Measurements from ENCODE around the gene MLANA.
A peak's percentile ranks its signal among the peaks of the same experiment; 100 is the strongest.

The MLANA gene

DNA sequence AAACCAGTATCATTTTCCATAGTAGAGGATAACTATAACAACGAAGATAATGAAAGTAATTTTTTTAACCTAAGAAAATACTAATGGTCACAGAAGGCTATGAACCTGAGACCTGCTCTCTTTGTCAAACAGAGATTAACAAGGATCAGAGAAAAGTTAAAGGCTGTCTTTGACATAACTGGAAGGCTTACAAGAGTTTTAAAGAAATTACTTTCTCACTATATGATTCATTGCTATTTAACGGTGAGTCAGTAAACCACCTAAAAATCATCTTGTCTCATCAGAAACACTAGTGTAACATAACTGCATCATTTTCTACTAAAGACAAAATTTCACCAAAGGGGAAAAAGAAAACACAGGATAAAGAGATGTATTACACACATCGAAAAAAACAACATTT lies 19.3 kb downstream of the MLANA start:
- DNase-seq, result peak; percentile 45

DNA sequence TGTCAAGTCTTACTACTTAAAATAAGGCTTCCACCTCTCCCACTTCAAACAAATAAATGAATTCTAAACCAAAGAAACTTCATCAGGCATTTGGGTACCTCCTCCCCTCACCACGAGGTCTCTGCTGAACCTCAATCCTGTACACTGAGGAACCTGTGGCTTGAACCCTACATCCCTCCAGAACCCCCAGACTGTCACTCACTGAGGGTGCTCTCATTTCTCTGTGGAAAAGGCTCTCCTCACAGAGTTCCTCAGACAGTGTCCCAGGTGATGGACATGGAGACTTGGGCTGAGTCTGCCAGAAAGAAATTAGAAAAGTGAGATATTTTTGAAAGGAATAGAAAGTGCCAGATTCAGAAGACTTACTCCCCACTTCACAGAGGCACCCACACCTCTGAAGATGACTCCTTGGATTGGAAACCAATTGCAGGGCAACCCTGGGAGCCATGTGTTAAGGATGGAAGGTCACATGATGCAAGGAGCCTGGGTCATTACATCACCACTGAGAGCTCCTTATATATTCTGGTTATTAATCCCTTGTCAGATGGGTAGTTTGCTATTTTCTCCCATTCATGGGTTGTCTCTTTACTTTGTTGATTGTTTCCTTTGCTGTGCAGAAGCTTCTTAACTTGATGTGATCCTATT lies 19.8 kb downstream of the MLANA start:
- peak; percentile 53 for DNase-seq

DNA sequence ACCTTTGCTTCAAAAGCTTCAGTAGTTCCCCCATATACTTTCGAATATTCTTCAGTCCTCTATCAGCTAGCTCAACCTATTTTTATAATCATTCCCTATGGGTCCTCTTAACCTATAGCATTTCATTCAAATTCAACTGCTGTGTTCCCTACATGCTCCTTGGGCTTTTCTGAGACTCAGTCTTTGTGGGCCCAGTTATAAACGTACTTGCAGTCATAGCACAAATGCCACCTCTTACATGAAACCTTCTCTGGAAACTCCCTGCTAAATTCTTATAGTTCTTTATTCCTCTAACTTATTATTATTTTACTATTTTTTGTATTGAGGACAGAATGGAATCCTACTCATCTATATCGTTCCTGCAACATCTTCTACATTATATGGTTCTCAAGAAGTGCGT lies 24.7 kb downstream of the MLANA start:
- DNase-seq, result no peak

DNA sequence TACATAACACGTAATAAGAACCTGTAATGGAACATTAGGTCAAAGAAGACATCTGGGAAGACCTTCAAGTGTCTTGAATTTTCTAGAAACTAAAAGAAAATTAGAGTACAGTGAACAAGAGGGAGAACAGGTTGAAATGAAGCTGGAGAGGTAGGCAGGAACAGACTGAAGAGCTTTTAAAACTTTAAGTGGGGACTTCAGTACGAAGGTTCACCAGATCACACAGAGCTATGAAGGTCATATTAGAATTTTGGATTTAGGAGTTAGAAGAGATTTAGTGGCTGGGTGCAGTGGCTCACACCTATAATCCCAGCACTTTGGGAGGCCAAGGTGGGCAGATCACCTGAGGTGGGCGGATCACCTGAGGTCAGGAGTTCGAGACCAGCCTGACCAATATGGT lies 26.6 kb downstream of the MLANA start:
- no peak for DNase-seq

DNA sequence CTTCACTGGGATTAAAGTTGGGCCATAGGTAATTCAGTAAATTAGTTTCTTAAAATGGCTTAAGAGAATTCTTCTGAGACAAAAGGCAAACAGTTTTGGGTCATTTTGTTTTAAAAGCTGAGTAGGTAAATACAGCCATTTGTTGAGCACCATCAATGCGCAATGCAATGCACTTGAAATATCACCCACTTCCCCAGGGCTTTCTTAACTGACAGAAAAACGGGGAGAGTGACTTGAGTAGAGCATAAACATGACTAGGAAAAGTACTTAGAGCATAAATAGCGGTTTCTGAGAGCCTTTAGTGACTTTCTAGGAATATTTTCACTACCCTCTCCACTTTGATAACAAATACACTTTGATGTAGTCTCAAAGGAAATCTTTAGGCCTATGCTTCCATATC lies 27.2 kb downstream of the MLANA start:
- DNase-seq, result no peak

DNA sequence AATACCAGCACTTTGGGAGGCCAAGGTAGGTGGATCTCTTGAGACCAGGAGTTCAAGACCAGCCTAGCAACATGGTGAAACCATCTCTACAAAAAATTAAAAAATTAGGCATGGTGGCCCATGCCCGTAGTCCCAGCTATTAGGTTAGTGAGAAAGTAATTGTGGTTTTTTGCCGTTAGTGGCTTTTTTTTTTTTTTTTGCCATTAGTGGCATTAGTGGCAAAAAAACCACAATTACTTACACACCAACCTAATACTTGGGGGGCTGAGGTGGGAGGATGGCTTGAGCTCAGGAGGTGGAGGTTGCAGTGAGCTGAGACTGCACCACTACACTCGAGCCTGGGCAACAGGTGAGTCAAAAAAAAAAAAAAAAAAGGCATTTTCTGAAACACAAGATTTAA lies 27.8 kb downstream of the MLANA start:
- DNase-seq, result no peak

DNA sequence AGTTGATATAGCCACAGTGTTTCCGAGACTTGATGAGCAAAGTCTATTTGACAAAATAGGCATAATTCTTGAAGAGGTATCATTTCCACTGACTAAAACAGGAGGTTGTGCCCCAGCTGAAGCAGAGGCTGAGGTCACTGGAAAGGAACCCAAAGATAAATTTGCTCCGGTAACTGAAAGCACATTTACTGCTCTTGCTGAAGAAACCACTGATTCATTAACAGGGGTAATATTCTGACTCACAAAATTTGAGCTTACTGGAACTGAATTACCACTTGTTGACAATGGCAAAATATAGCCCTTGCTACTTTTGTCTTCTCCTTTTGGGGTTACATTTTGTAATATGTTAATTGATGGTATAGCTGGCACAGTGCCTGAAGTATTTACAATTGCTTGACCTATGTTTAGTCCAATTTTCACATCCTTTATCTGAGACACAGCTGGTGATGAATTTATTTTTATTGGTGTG lies 30.2 kb downstream of the MLANA start:
- peak; percentile 68 for DNase-seq

DNA sequence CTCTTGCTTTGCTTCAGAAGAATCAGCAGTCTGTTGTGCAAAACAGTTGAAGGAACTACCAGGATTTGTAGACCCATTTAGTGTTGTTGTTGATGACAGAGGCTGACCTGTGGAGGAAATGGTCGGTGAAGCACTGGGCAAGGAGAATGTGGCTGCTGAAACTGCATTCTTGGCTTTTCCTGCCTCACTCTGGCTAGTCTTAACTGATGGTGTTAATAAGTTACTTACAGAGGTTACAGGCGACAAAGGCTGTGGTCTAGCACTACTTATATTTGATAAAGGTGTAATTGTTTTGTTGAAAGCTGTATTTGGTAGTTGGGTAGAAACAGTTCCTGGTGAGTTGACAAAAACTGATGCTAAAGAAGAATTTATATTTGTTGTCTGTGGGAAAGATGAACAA lies 31.5 kb downstream of the MLANA start:
- peak; percentile 23 for DNase-seq

DNA sequence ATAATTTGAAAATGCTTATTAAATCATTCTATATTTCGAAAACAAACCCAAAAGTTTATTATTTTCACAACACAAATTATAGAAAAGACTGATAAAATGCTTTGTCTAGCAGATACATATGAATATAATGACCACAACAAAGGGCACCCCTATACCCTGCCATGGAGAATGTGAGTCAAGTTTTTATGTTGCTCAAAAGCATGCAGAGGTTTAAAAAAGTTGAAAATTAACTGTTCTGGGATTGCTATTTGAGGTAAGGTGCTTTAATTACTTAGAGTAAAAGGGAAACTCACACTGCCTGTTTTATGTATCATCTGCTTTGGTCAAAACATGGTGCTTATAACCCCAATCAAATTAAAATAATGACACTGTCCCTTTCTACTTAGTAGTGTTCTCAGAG lies 41.0 kb downstream of the MLANA start:
- no peak for DNase-seq

DNA sequence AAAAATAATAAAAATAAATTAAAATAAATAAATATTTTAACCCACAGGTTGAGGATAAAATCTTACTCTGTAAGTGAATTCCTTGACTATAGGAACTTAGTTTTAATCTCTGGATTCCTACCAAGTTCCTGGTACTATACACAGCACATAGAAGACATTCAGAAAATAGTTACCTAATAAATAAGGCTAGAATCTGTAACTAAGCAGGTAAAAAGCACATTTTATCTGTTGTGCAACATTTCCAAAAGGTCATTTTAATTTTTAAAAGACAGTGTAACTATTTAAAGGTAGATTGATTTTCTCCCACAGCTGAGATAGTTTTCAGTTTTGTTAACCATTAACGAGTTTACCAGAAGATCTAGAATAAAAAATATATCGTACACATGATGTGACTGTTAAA lies 47.8 kb downstream of the MLANA start:
- DNase-seq, result no peak

DNA sequence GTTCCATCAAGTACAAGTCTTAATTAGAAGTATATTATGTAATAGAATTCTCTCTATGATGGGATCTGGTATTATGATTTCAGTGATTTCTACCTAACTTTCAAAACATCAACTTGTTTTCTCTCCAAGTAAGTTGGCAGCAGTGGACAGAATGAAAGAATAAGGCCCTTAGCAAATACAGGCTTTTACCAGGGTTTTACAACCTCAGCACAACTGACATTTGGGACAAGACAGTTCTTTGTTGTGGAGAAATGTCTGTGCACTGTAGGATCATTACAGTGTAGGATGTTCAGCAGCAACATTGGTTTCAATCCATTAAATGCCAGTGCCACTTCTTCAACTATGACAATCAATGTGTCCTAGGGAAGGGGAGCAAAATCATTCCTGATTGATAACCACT lies 48.8 kb downstream of the MLANA start:
- no peak for DNase-seq

DNA sequence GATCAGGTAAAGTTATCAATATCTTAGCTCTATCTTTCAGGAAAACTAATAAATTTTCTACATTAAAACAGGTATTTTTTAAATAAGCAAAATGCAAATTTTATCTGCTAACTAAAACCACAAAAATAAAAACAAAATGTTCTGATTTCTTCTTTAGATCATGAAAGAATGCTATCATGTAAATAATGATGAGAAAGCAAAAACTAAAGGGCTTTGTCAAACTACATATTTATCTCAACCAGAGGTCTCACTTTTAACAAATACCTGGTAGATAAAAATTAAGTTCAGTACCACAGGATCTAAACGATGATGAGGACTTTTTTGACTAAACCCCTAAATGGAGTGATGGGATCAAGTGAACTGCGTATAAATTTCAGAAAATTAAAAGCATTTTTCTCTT lies 50.5 kb downstream of the MLANA start:
- DNase-seq, result no peak

DNA sequence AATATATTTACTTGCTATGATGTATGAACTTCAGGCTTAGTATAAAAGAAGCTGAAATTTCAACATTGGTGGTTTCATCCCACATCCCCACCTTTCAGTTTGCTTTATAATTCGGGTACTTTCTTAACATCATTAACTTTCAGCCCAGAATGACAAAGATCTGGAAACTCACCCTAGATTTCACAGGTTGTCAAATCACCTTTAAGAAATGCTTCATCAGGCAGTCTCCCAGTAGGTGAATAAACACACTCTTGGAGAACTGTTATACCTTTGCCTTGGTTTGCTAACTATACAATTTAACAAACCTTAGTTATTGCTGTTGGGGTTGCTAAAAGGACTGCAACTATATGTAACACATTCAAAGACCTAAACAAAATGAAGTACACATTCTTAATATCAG lies 54.4 kb downstream of the MLANA start:
- DNase-seq, result peak; percentile 37

DNA sequence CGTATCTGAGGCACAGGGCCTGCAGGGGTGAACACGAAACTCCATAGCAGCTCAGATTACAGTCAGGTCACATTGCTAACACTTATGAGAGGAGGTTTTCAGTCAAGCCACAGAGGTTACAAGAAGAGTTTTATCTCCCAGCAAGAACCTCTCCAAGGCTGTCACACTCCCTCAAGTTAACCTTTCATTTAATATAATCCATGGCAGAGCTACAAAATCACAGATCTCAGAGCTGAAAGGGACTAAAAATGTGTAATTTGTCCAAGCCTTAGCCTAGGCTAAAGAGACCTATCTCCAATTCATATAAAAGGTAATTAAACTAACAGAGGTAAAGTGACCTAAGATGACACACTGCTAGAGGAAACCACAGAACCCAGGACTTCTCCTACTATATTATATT lies 57.2 kb downstream of the MLANA start:
- DNase-seq, result peak; percentile 13

DNA sequence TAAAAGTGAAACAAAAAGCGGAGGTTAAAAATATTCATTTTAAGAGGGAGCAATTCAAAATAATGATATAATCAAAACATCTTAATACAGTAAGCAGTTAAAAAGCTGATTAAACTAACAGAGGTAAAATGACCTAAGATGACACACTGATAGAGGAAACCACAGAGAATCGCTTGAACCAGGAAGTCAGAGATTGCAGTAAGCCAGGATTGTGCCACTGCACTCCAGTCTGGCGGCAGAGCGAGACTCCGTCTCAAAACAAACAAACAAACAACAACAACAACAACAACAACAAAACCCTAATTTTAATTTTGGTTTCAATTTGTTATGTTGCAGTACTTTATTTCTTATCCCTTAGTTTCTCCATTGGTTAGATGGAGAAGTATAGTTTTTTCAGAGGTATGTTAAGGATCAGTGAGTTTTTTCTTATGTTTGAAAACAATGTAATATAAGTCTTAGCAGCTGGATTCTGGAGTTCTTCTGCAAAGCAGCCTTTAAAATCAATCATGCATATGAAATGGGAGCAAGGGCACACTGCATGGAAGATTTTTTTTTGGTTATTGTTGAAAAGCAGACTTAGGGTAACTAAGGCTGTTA lies 58.5 kb downstream of the MLANA start:
- peak; percentile 53 for DNase-seq

DNA sequence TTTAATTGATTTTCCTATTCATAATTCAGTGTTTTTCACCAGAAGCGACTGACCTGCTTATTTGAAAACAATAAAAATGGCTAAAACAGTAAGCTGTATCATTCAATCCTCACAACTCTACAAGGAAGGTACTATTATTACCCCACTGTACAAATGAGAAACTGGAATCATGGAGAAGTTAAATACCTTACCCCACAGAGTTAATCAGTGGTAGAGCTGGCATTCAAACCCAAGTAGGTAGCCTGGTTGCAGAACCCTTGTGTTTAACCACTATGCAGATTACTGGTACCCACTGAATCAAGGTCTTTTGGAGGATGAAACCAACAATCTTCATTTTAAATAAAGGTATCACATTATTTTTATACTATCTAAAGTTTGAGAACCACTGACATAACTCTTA lies 59.6 kb downstream of the MLANA start:
- no peak for DNase-seq

DNA sequence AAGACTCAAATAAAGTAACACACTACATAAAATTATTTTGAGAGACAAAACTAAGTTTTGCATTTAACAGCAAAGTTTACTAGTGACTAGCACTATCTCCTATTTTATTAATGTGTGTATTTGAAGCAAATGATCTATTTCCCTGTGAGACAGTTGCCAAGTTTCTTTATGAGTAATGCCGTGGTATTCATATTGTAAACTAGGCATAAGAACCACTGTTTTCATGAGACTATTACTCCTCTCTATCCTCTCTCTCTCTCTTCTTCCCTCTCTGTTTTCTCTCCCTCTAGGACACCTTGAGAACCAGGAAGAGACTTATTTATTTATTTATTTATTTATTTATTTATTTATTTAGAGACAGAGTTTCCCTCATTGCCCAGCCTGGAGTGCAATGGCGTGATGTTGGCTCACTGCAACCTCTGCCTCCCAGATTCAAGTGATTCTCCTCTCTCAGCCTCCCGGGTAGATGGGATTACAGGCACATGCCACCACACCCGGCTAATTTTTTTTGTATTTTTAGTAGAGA lies 61.1 kb downstream of the MLANA start:
- DNase-seq, result peak; percentile 24

DNA sequence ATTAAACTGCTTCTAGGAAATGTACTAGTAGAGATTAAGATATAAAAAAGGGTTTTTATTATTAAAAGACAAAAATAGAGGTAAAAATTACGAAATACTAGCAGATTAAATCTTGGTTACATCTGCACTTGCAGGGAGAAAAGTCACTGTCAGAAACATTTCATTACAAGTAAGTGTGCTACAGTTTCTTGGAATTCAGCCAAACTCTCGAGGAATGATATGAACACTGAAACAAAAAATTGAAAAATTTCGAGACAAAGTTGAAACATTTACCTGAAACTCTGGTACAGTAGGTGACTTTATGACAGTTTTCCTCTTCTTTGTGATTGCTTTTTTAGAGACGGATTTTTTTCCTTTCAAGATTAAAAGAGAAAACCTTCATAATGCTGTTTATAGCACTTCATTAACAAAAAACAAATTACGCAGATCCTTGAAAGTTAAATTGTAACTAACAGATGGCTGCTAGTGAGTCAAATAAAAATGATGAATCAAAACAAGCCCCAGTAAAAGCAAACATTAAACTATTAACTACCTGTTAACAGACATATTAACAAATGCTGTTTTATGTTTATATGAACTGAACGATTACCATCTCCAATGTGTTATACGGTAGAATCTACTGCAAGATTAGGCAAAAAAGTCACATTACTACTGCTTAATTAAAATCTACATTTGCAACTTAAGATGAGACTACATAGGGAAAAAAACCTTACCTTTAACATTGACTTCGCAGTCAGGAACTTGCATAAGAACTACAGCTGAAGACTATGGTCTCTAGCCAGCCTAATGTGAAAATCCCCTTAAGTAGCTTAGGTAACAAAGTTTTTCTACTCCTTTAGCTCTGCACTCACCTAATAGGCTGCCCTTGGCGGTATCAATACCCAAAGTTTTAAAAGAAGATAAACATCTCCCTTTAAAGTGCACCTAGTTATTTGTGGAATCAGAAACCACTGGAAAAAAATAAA lies 63.3 kb downstream of the MLANA start:
- DNase-seq, result no peak

DNA sequence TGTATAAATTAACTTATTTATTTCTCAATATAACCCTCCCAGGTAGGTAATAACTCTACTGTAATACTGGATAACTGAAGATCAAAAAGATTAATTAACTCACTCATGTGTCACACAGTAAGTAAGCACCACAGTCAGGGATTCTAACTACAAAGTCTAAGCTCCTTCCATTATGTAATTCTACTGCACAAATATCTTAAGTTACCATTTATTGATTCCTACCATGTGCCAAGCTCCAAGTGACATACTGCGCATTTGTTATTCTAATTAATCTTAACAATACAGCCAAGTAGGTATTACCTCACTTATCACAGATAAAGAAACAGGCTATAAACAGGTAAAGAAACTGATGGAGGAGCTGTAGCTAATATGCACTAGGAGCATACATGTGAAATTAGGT lies 66.5 kb downstream of the MLANA start:
- no peak for DNase-seq

DNA sequence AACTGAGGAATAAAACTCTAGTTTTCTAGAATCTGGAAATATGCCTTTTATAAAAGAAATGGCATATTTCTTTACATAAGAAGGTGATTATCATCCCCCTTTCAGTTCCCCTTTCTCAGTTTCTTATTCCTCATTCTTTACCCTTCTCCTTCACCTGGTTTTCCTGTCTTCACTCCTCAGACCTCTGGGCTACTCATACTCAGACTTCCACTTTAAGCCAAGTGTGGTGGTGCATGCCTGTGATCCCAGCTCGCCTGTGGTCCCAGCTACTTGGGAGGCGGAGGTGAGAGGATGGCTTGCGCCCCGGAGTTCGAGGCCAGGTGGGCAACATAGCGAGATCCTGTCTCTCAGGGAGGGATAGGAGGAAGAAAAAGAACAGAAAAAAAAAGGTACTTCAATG lies 67.6 kb downstream of the MLANA start:
- no peak for DNase-seq
